ENCODE data around the gene L3MBTL4.

L3MBTL4 gene

GRCh38 chr18:6414723-6415417 lies at the start of gene L3MBTL4:
L3MBTL4 (minus strand) TSS chr18:6414911; CDS start chr18:6311625, 103,286 bp downstream.
- no peak for DNase-seq (ENCODE audit: low read depth)
- TF ChIP-seq CTCF (IDR thresholded peaks at IDR 0.05; ENCODE audit: low read depth, low read length, missing control alignments), result no peak
- H3K4me3 ChIP-seq (ENCODE audit: low read depth, low read length), result peak within 1 kb of the TSS; percentile 63

- no peak overlapping the region for H3K4me3 ChIP-seq (ENCODE audit: low read depth, low read length)
- no peak for TF ChIP-seq CTCF (IDR thresholded peaks at IDR 0.05; ENCODE audit: low read depth, low read length, missing control alignments)
- no peak for DNase-seq (ENCODE audit: low read depth)
Measured at GRCh38 chr18:6452194-6452593, 37.5 kb upstream of the L3MBTL4 start.

- peak; percentile 29 for DNase-seq (ENCODE audit: low read depth)
- no peak overlapping the region for H3K4me3 ChIP-seq (ENCODE audit: low read depth, low read length)
- TF ChIP-seq CTCF (IDR thresholded peaks at IDR 0.05; ENCODE audit: low read depth, low read length, missing control alignments), result no peak
Measured at GRCh38 chr18:6449213-6449612, 34.5 kb upstream of the L3MBTL4 start.

GRCh38 chr18:6444466-6445228 lies 29.9 kb upstream of the L3MBTL4 start:
- no peak overlapping the region for H3K4me3 ChIP-seq (ENCODE audit: low read depth, low read length)
- TF ChIP-seq CTCF (IDR thresholded peaks at IDR 0.05; ENCODE audit: low read depth, low read length, missing control alignments), result no peak
- no peak for DNase-seq (ENCODE audit: low read depth)

GRCh38 chr18:6441200-6441599 lies 26.5 kb upstream of the L3MBTL4 start:
- no peak for DNase-seq (ENCODE audit: low read depth)
- no peak overlapping the region for H3K4me3 ChIP-seq (ENCODE audit: low read depth, low read length)
- no peak for TF ChIP-seq CTCF (IDR thresholded peaks at IDR 0.05; ENCODE audit: low read depth, low read length, missing control alignments)

GRCh38 chr18:6437937-6438818 lies 23.5 kb upstream of the L3MBTL4 start:
- TF ChIP-seq CTCF (IDR thresholded peaks at IDR 0.05; ENCODE audit: low read depth, low read length, missing control alignments), result no peak
- H3K4me3 ChIP-seq (ENCODE audit: low read depth, low read length), result no peak overlapping the region
- DNase-seq (ENCODE audit: low read depth), result no peak

Measured in GM12864 (cell line).